ENCODE data around the gene EAPP.
"Not testable (repeated sequence)": the region's sequence is repeated elsewhere in the genome, so short reads cannot be mapped to it uniquely, and the experiment has no call there.

DNA sequence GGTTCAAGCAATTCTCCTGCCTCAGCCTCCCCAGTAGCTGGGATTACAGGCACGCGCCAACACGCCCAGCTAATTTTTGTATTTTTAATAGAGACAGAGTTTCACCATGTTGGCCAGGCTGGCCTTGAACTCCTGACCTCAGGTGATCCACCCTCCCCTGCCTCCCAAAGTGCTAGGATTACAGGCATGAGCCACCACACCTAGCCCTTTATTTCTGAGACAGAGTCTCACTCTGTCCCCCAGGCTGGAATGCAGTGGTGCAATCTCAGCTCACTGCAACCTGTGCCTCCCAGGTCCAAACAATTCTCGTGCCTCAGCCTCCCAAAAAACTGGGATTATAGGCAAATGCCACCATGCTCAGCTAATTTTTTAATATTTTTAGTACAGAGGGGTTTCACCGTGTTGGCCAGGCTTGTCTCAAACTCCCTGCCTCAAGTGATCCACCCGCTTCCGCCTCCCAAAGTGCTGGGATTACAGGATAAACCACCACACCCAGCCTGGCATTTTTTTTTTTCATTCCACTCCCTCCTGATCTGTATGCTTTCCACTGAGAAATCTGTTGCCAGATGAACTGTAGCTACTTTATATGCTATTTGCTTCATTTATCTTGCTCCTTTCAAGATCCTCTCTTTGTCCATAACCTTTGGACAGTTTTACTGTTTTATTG is 19.1 kb downstream of the EAPP start:
- TF ChIP-seq, protein P1, sequence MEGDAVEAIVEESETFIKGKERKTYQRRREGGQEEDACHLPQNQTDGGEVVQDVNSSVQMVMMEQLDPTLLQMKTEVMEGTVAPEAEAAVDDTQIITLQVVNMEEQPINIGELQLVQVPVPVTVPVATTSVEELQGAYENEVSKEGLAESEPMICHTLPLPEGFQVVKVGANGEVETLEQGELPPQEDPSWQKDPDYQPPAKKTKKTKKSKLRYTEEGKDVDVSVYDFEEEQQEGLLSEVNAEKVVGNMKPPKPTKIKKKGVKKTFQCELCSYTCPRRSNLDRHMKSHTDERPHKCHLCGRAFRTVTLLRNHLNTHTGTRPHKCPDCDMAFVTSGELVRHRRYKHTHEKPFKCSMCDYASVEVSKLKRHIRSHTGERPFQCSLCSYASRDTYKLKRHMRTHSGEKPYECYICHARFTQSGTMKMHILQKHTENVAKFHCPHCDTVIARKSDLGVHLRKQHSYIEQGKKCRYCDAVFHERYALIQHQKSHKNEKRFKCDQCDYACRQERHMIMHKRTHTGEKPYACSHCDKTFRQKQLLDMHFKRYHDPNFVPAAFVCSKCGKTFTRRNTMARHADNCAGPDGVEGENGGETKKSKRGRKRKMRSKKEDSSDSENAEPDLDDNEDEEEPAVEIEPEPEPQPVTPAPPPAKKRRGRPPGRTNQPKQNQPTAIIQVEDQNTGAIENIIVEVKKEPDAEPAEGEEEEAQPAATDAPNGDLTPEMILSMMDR (conservative IDR thresholded peaks at IDR 0.05; ENCODE audit: low read length): not testable (repeated sequence)
- not testable (repeated sequence) for TF ChIP-seq EZH2phosphoT487 (IDR thresholded peaks at IDR 0.05; ENCODE audit: borderline replicate concordance, low read depth, low read length)

Data from OCI-LY7 (cell line).